HG03064 (cell line): ENCODE measurements around the gene NLRP6.
A peak's percentile ranks its signal among the peaks of the same experiment; 100 is the strongest.

ENCODE experiments used
- ATAC-seq: cut with Tn5 transposase; IDR thresholded peaks from one replicate; pipeline ENCODE4 v1.9.1; 2021; ENCODE audit warnings: low read depth; ENCODE audit not compliant: unreplicated experiment

NLRP6 gene

GRCh38 chr11:255816-256215 is 22.4 kb upstream of the NLRP6 start:
- ATAC-seq = no peak

- no peak for ATAC-seq
These were observed 21.1 kb upstream of the NLRP6 start for GRCh38 chr11:256952-257737.

GRCh38 chr11:257766-258493 is 20.3 kb upstream of the NLRP6 start:
- ATAC-seq = no peak

GRCh38 chr11:259413-259812 is 18.8 kb upstream of the NLRP6 start:
- no peak for ATAC-seq

GRCh38 chr11:261624-262023 is 16.6 kb upstream of the NLRP6 start:
- no peak for ATAC-seq

GRCh38 chr11:266676-267439 is 11.3 kb upstream of the NLRP6 start:
- no peak for ATAC-seq

- ATAC-seq = no peak
These were observed 10.7 kb upstream of the NLRP6 start for GRCh38 chr11:267491-267994.

GRCh38 chr11:268716-269145 is 9.5 kb upstream of the NLRP6 start:
- ATAC-seq = peak; percentile 37

GRCh38 chr11:269146-269890 is 8.9 kb upstream of the NLRP6 start:
- peak; percentile 74 for ATAC-seq

- no peak for ATAC-seq
These were observed 7.5 kb upstream of the NLRP6 start for GRCh38 chr11:270451-271318.

- ATAC-seq = no peak
These were observed 6.9 kb upstream of the NLRP6 start for GRCh38 chr11:271319-271715.

GRCh38 chr11:272195-272930 is 5.8 kb upstream of the NLRP6 start:
- ATAC-seq = no peak

GRCh38 chr11:272931-273198 is 5.3 kb upstream of the NLRP6 start:
- no peak for ATAC-seq

GRCh38 chr11:276219-276618 is 2.0 kb upstream of the NLRP6 start:
- ATAC-seq = no peak

- ATAC-seq = no peak
These were observed 1.1 kb downstream of the NLRP6 start for GRCh38 chr11:279040-279965.

GRCh38 chr11:279966-280705 is 1.9 kb downstream of the NLRP6 start:
- ATAC-seq = no peak
